ENCODE data around the gene NMT2. TPM values are rescaled to one million over a fixed set of nuclear protein-coding genes. Genes with fewer than 3 reads are reported as not detected.
A peak's percentile ranks its signal among the peaks of the same experiment; 100 is the strongest.

Gene NMT2
- polyA plus RNA-seq, 3 donors = 0.35 to 1.1 (median 0.36) TPM

DNA sequence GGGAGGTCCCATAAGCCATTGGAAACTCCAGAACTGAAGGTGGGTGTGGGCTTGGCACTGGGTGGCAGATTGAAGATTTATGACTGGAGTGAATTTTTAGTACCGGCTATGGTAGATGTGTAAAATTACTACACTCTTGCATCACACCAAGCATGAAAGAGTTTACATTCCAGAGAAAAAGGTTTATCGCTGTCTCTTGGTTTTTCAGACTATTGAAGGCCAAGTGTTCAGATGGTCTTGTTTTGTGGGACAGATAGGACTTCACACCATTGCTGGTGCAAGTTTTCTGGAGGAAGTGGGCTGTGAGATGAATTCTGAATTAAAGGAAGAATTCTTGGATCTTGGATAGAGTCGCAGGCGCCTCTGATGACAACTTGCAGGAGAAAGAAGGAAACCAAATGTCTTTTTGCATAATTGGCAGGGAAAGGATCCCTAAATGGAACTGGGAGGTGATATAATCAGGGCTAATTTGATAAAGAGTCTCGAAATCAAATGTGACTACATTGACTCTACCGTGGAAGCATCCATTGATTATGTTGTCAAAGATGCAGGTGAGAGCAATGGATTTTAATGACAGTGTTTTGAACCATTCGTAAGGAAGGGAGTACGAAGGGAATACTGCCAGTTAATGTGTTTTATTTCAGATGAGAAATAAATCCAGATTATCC, 14.2 kb upstream of the NMT2 start:
- H3K9me3 Mint-ChIP-seq = peaks cover 0 to 8% (median 1%) of the 10 kb centered on the region in 7 donors
- no peaks in the 10 kb centered on the region for H3K4me1 ChIP-seq (ENCODE audit: control insufficient read depth in 1 of 2, insufficient read depth in 2 of 2, low read length in 2 of 2)
- no peak for DNase-seq
- no peaks in the 10 kb centered on the region for H4K20me1 ChIP-seq (ENCODE audit: insufficient read depth, low read length)
- H3K4me1 Mint-ChIP-seq = no peaks in the 10 kb centered on the region
- H3K79me2 ChIP-seq (ENCODE audit: insufficient read depth, low read length) = no peaks in the 10 kb centered on the region
- H3K4me3 ChIP-seq (replicated peaks in 1 of 3; ENCODE audit: low read depth in 2 of 3, low read length in 3 of 3) = no peak overlapping the region
- TF ChIP-seq, protein P1, sequence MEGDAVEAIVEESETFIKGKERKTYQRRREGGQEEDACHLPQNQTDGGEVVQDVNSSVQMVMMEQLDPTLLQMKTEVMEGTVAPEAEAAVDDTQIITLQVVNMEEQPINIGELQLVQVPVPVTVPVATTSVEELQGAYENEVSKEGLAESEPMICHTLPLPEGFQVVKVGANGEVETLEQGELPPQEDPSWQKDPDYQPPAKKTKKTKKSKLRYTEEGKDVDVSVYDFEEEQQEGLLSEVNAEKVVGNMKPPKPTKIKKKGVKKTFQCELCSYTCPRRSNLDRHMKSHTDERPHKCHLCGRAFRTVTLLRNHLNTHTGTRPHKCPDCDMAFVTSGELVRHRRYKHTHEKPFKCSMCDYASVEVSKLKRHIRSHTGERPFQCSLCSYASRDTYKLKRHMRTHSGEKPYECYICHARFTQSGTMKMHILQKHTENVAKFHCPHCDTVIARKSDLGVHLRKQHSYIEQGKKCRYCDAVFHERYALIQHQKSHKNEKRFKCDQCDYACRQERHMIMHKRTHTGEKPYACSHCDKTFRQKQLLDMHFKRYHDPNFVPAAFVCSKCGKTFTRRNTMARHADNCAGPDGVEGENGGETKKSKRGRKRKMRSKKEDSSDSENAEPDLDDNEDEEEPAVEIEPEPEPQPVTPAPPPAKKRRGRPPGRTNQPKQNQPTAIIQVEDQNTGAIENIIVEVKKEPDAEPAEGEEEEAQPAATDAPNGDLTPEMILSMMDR (IDR thresholded peaks at IDR 0.05) = no peak
- peak overlapping the region in 1 of 2 donors; percentile 2 for H3K4me3 Mint-ChIP-seq
- intact Hi-C loops (cut with micrococcal nuclease) = no loop called here
- H3K27ac Mint-ChIP-seq = no peak overlapping the region
- H3K9me3 ChIP-seq (replicated peaks in 1 of 2; ENCODE audit: control insufficient read depth in 1 of 2, insufficient read depth in 1 of 2, low read length in 2 of 2) = no peaks in the 10 kb centered on the region
- no peaks in the 10 kb centered on the region for H3K36me3 ChIP-seq (replicated peaks in 1 of 2; ENCODE audit: control insufficient read depth in 1 of 2, insufficient read depth in 2 of 2, low read length in 2 of 2)
- H3K9ac ChIP-seq (ENCODE audit: insufficient read depth, low read length, poor library complexity, severe bottlenecking) = no peak overlapping the region
- no peaks in the 10 kb centered on the region for H3K36me3 Mint-ChIP-seq
- peaks cover 0 to 2% of the 10 kb centered on the region in 2 donors for H3K27me3 ChIP-seq (ENCODE audit: control insufficient read depth in 2 of 2, insufficient read depth in 2 of 2, low read length in 2 of 2)
- no peak overlapping the region for H3K27ac ChIP-seq (ENCODE audit: low read depth in 1 of 2, low read length in 2 of 2)
- 99% methylated on average over 6 of the region's 8 CpGs for WGBS (ENCODE audit: insufficient coverage)
- no peak overlapping the region for H2AFZ ChIP-seq (ENCODE audit: insufficient read depth, low read depth, low read length, poor library complexity, severe bottlenecking)
- H3K27me3 Mint-ChIP-seq (ENCODE audit: low read depth in 3 of 3) = peaks cover 19 to 50% (median 36%) of the 10 kb centered on the region in 3 donors
- no peak overlapping the region for H3K4me2 ChIP-seq (replicated peaks; ENCODE audit: extremely low read depth, low read length, poor library complexity, severe bottlenecking)

DNA sequence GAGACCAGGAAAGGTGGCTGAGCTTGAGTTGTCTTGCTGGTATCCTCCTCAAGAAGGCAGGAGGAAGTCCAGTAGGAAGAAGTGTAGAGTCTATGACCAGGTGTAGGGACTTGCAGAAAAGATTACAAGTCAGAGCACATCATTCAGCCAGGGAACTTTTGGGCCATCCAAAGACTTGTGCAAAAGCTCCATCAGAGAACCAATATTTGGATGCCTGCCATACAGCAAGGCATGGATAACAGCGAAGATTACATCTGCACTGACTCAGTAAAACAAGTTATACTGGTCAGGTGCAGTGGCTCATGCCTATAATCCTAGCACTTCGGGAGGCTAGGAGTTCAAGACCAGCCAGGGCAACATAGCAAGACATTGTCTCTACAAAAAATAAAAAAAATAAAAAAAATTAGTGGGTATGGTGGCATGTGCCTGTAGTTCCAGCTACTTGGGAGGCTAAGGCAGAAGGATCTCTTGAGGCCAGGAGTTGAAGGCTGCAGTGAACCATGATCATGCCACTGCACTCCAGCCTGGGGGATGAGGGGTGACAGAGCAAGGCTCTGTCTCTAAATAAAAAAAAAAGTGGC, 13.2 kb upstream of the NMT2 start:
- no peak for DNase-seq
- Mint-ChIP-seq H3K27ac (no peak overlapping the region), H3K4me1 (no peaks in the 10 kb centered on the region), H3K27me3 (ENCODE audit: low read depth in 3 of 3) (peaks cover 20 to 45% (median 32%) of the 10 kb centered on the region in 3 donors), H3K36me3 (no peaks in the 10 kb centered on the region), H3K9me3 (peaks cover 0 to 8% (median 1%) of the 10 kb centered on the region in 7 donors), H3K4me3 (no peak overlapping the region)
- H3K27me3 ChIP-seq (ENCODE audit: control insufficient read depth in 2 of 2, insufficient read depth in 2 of 2, low read length in 2 of 2) = peaks cover 0 to 2% of the 10 kb centered on the region in 2 donors
- H3K4me1 ChIP-seq (ENCODE audit: control insufficient read depth in 1 of 2, insufficient read depth in 2 of 2, low read length in 2 of 2) = no peaks in the 10 kb centered on the region
- H3K36me3 ChIP-seq (replicated peaks in 1 of 2; ENCODE audit: control insufficient read depth in 1 of 2, insufficient read depth in 2 of 2, low read length in 2 of 2) = no peaks in the 10 kb centered on the region
- H3K4me2 ChIP-seq (replicated peaks; ENCODE audit: extremely low read depth, low read length, poor library complexity, severe bottlenecking) = no peak overlapping the region
- H3K9ac ChIP-seq (ENCODE audit: insufficient read depth, low read length, poor library complexity, severe bottlenecking) = no peak overlapping the region
- 73% methylated on average over 1 of the region's 2 CpGs for WGBS (ENCODE audit: insufficient coverage)
- H2AFZ ChIP-seq (ENCODE audit: insufficient read depth, low read depth, low read length, poor library complexity, severe bottlenecking) = no peak overlapping the region
- no peaks in the 10 kb centered on the region for H3K79me2 ChIP-seq (ENCODE audit: insufficient read depth, low read length)
- intact Hi-C loops (cut with micrococcal nuclease) = no loop called here
- TF ChIP-seq, protein P1 (IDR thresholded peaks at IDR 0.05) = no peak
- no peak overlapping the region for H3K27ac ChIP-seq (ENCODE audit: low read depth in 1 of 2, low read length in 2 of 2)
- no peak overlapping the region for H3K4me3 ChIP-seq (replicated peaks in 1 of 3; ENCODE audit: low read depth in 2 of 3, low read length in 3 of 3)
- H4K20me1 ChIP-seq (ENCODE audit: insufficient read depth, low read length) = no peaks in the 10 kb centered on the region
- no peaks in the 10 kb centered on the region for H3K9me3 ChIP-seq (replicated peaks in 1 of 2; ENCODE audit: control insufficient read depth in 1 of 2, insufficient read depth in 1 of 2, low read length in 2 of 2)
